Neutrophil (primary cell): ENCODE results near the gene KCTD5.

Experiments
- H3K27ac ChIP-seq: fragments of 200-600 bp; sonication (generic); 2 replicates; pipeline ENCODE4 v1.5.1; 2016; ENCODE audit warnings: mild to moderate bottlenecking, moderate library complexity
- H3K27me3 ChIP-seq: fragments of 200-600 bp; sonication (generic); 2 replicates; pipeline ENCODE4 v1.6.0; 2016; ENCODE audit warnings: mild to moderate bottlenecking
- H3K36me3 ChIP-seq: fragments of 200-600 bp; sonication (generic); 2 replicates; pipeline ENCODE4 v1.5.1; 2017
- H3K4me1 ChIP-seq, 2 experiments: fragments of 200-600 bp in 1 of 2; sonication (generic) in 1 of 2; 1 replicate in 1 of 2; 2 replicates in 1 of 2; pipeline versions ENCODE4 v1.5.1 to v1.6.1; 2013 to 2016; ENCODE audit warnings: low read depth in 1 of 2, low read length in 1 of 2, mild to moderate bottlenecking in 1 of 2, moderate library complexity in 1 of 2; ENCODE audit not compliant: control insufficient read depth in 1 of 2, insufficient read depth in 1 of 2
- H3K4me3 ChIP-seq, 2 experiments: fragments of 200-600 bp in 1 of 2; sonication (generic) in 1 of 2; 1 replicate in 1 of 2; 2 replicates in 1 of 2; pipeline ENCODE4 v1.5.1; 2013 to 2016; ENCODE audit warnings: low read depth in 1 of 2, low read length in 1 of 2, mild to moderate bottlenecking in 1 of 2, moderate library complexity in 1 of 2
- H3K9me3 ChIP-seq: fragments of 200-600 bp; sonication (generic); 2 replicates; pipeline ENCODE4 v1.5.1; 2016
- TF ChIP-seq, protein P1 (sequence below): fragments of 200-600 bp; sonication (generic); IDR thresholded peaks from 2 replicates; pipeline ENCODE4 v1.5.1; 2016; ENCODE audit warnings: antibody characterized with exemption

KCTD5 gene

DNA sequence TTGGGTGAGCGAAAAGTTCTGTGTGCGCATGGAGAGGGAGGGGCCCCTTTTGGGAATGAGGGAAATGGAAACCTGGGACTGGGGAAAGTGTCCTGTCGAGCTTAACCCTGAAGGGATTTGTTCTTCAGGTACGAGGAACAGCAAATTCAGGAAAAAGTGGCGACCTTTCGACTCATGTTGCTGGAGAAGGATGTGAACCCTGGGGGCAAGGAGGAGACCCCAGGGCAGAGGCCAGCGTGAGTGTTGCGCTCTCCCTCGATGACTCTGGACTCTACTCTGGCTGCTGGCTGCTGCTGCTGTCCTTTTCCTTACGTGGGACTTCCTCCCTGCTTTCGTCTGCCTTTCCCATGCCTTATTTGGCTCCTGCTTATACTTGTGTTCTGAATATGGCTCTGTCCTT lies 75.0 kb downstream of the KCTD5 start:
- no peak overlapping the region for H3K27ac ChIP-seq

More for the DNA sequence above, 75.0 kb downstream of the KCTD5 start:
- peaks cover 28 to 30% of the 10 kb centered on the region in 2 experiments for H3K4me1 ChIP-seq
- H3K9me3 ChIP-seq, result no peaks in the 10 kb centered on the region
- no peaks in the 10 kb centered on the region for H3K27me3 ChIP-seq
- TF ChIP-seq, protein P1, sequence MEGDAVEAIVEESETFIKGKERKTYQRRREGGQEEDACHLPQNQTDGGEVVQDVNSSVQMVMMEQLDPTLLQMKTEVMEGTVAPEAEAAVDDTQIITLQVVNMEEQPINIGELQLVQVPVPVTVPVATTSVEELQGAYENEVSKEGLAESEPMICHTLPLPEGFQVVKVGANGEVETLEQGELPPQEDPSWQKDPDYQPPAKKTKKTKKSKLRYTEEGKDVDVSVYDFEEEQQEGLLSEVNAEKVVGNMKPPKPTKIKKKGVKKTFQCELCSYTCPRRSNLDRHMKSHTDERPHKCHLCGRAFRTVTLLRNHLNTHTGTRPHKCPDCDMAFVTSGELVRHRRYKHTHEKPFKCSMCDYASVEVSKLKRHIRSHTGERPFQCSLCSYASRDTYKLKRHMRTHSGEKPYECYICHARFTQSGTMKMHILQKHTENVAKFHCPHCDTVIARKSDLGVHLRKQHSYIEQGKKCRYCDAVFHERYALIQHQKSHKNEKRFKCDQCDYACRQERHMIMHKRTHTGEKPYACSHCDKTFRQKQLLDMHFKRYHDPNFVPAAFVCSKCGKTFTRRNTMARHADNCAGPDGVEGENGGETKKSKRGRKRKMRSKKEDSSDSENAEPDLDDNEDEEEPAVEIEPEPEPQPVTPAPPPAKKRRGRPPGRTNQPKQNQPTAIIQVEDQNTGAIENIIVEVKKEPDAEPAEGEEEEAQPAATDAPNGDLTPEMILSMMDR, result no peak
- no peak overlapping the region for H3K4me3 ChIP-seq
- H3K36me3 ChIP-seq, result peaks cover 52% of the 10 kb centered on the region
